Endothelial cell of umbilical vein (primary cell): ENCODE data around the gene RDX. TPM values are rescaled to one million over a fixed set of nuclear protein-coding genes. Genes with fewer than 3 reads are reported as not detected.

Experiments
- BruUV-seq: library from RNA; stranded (reverse); fragments of 400-500 nt; replicated peaks from 2 replicates; lab custom pipeline; 2021; lab: Mats Ljungman, UMichigan
- CTCF ChIA-PET: fragments of 300-600, 350-600 bp; sonication (Branson Sonifier 250); formaldehyde crosslinking; loops from one replicate; lab custom pipeline; 2021; ENCODE audit warnings: antibody characterized with exemption, inconsistent platforms; lab: Charles Lee
- POLR2A ChIA-PET: fragments of 300-600, 350-600 bp; sonication (Branson Sonifier 250); formaldehyde crosslinking; loops from one replicate; lab custom pipeline; 2021; ENCODE audit warnings: antibody characterized with exemption, inconsistent platforms; lab: Charles Lee
- DNase-seq: peaks from one replicate; pipeline ENCODE4 v3.0.0-alpha.2; 2011; ENCODE audit warnings: low read depth, low spot score
- FAIRE-seq: peaks from 2 replicates; lab custom pipeline; 2011; peaks lifted over from hg19 to GRCh38; lab: Jason Lieb, UNC
- H2AFZ ChIP-seq: 2 replicates; pipeline ENCODE4 v1.6.0; 2012; ENCODE audit warnings: low read depth, low read length, control low read depth, inconsistent platforms
- H3K27ac ChIP-seq: 2 replicates; pipeline ENCODE4 v1.5.1; 2011; ENCODE audit warnings: low read depth, mild to moderate bottlenecking, control low read depth, low read length, moderate library complexity; ENCODE audit not compliant: insufficient read depth
- H3K27me3 ChIP-seq, 2 experiments: 2 replicates each; pipeline versions ENCODE4 v1.6.0 to v1.6.1; 2011; ENCODE audit warnings: low read length in 2 of 2, mixed read lengths in 1 of 2; ENCODE audit not compliant: control insufficient read depth in 2 of 2, insufficient read depth in 2 of 2
- H3K36me3 ChIP-seq, 2 experiments: 2 replicates in 1 of 2; 3 replicates in 1 of 2; pipeline ENCODE4 v1.5.1; 2011; ENCODE audit warnings: low read length in 2 of 2, mild to moderate bottlenecking in 1 of 2, moderate library complexity in 1 of 2; ENCODE audit not compliant: control insufficient read depth in 2 of 2, insufficient read depth in 2 of 2; ENCODE audit errors: extremely low read depth in 1 of 2
- H3K4me1 ChIP-seq: 3 replicates; pipeline ENCODE4 v1.5.1; 2011; ENCODE audit warnings: mild to moderate bottlenecking, low read length; ENCODE audit not compliant: control insufficient read depth, insufficient read depth; ENCODE audit errors: extremely low read depth
- H3K4me2 ChIP-seq: 2 replicates; pipeline ENCODE4 v1.6.1; 2011; ENCODE audit warnings: low read length, control low read depth, mixed read lengths; ENCODE audit not compliant: insufficient read depth
- H3K4me3 ChIP-seq, 3 experiments: fragments of 200-600 bp in 1 of 3; sonication (generic), shearing (Covaris generic) in 1 of 3; replicated peaks in 1 of 3; 2 replicates each; pipeline ENCODE4 v1.5.1; 2011 to 2016; ENCODE audit warnings: control low read depth in 3 of 3, low read length in 3 of 3, mild to moderate bottlenecking in 2 of 3, inconsistent platforms in 1 of 3, low read depth in 1 of 3, moderate library complexity in 1 of 3; ENCODE audit not compliant: insufficient read depth in 1 of 3
- H3K79me2 ChIP-seq: 2 replicates; pipeline ENCODE4 v1.6.0; 2012; ENCODE audit warnings: low read length, inconsistent platforms; ENCODE audit not compliant: control insufficient read depth, insufficient read depth
- H3K9ac ChIP-seq: replicated peaks from 2 replicates; pipeline ENCODE3; 2011; ENCODE audit warnings: low read length, control low read depth; ENCODE audit not compliant: insufficient read depth; ENCODE audit errors: extremely low read depth
- H3K9me1 ChIP-seq: replicated peaks from 3 replicates; pipeline ENCODE4 v1.6.0; 2011; ENCODE audit warnings: mild to moderate bottlenecking, low read length; ENCODE audit not compliant: control insufficient read depth, insufficient read depth; ENCODE audit errors: extremely low read depth
- H3K9me3 ChIP-seq: replicated peaks from 2 replicates; pipeline ENCODE4 v1.5.1; 2012; ENCODE audit warnings: low read length, inconsistent platforms; ENCODE audit not compliant: control insufficient read depth, insufficient read depth
- H4K20me1 ChIP-seq: replicated peaks from 2 replicates; pipeline ENCODE3; 2011; ENCODE audit warnings: mild to moderate bottlenecking, low read length; ENCODE audit not compliant: control insufficient read depth, insufficient read depth; ENCODE audit errors: extremely low read depth
- FOS ChIP-seq: IDR thresholded peaks from 2 replicates; pipeline ENCODE4 v1.6.1; 2011; ENCODE audit warnings: mild to moderate bottlenecking, low read length, moderate library complexity, borderline replicate concordance; ENCODE audit not compliant: insufficient read depth
- GATA2 ChIP-seq: IDR thresholded peaks from 2 replicates; pipeline ENCODE4 v1.7.0; 2011; ENCODE audit warnings: low read depth, mild to moderate bottlenecking, moderate library complexity, mixed read lengths, low read length; ENCODE audit not compliant: insufficient read length, insufficient read depth
- POLR2AphosphoS5 ChIP-seq: IDR thresholded peaks from 2 replicates; pipeline ENCODE4 v1.6.1; 2012; ENCODE audit warnings: low read depth, mild to moderate bottlenecking, control low read depth, low read length, moderate library complexity; ENCODE audit not compliant: insufficient read depth
- dilution Hi-C: fragments of 300-500 bp; cut with MboI; formaldehyde crosslinking; loops from one replicate; pipeline ENCODE4 v1.15.0; 2019; ENCODE audit warnings: low sequenced_read_pairs; ENCODE audit not compliant: extremely low pct_ligation_motif_present
- intact Hi-C: fragments of 100-400 bp; cut with micrococcal nuclease; formaldehyde crosslinking; loops from one replicate; pipeline ENCODE4 v1.10.0; 2022
- polyA plus RNA-seq, 4 experiments: library from polyadenylated mRNA; depleted of rRNA in 3 of 4; stranded (reverse) in 3 of 4; unstranded in 1 of 4; fragments of >200 nt; gene quantifications; 2 replicates each; pipeline versions ENCODE4 v1.2.1 to v1.2.3, GENCODE V29; 2011 to 2012; ENCODE audit warnings: missing spikeins in 1 of 4
- total RNA-seq: library from RNA; stranded (reverse); gene quantifications from 2 replicates; pipeline ENCODE4 v1.2.3, GENCODE V29; 2021
- TF ChIP-seq, protein P1 (sequence below): IDR thresholded peaks from 2 replicates; pipeline ENCODE4 v1.6.1; 2011; ENCODE audit not compliant: insufficient read depth, insufficient read length
- TF ChIP-seq, protein P2 (sequence below), 2 donors: IDR thresholded peaks; 1 replicate in 1 of 2; 2 replicates in 1 of 2; pipeline ENCODE4 v1.5.1; 2011; ENCODE audit warnings: low read length in 2 of 2, mild to moderate bottlenecking in 2 of 2, moderate library complexity in 2 of 2, control low read depth in 1 of 2, inconsistent platforms in 1 of 2, low read depth in 1 of 2; ENCODE audit not compliant: insufficient read depth in 1 of 2; ENCODE audit errors: extremely low read depth in 1 of 2

Gene RDX
- total and polyA plus RNA-seq, 2 donors (not counting 3 experiments of a cell fraction or from before 2014, with no cell fraction given) = 47.9 to 280 TPM

DNA sequence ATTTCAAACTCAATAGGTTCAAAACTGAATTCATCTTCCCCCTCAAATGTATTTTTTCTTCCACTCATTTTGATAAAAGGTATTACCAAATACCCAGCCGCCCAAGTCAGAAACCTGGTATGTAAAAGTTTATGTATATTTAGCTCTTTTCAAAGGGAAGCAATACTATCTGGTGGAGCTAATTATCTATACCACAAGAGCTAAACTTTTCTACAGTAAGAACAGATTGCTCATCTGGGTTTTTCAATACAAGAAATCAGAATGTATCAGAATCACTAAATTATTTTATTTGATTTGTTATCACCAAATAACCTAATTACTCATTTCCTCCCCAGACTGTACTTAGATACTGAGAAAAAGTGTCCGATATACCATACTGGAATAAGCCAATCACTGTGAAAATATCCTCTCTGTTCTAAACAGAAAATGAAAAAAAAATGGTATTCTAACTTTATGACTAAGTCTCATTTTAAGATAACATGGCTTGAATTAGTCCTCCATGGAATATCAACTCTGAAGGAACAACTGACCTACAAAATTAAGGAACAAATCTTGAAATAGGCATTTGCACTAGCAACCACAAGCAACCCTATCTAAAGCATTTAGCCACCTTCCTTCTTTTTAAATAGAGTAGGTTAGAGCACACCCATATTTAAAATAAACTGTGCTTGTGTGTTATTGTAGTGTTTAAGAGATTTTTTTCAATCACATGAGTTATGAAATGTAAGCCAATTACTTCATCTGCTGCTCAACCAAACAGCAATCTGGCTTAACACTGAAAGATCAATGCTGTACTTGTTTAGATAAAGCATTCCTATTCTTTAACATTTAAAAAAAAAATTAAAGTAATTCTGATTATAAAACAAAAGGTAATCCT, 35.0 kb downstream of the RDX start:
- peak; percentile 57 for DNase-seq
- no peak for TF ChIP-seq FOS
- TF ChIP-seq GATA2 = peak; percentile 24
- TF ChIP-seq, protein P1, sequence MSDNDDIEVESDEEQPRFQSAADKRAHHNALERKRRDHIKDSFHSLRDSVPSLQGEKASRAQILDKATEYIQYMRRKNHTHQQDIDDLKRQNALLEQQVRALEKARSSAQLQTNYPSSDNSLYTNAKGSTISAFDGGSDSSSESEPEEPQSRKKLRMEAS = no peak
- TF ChIP-seq, protein P2, sequence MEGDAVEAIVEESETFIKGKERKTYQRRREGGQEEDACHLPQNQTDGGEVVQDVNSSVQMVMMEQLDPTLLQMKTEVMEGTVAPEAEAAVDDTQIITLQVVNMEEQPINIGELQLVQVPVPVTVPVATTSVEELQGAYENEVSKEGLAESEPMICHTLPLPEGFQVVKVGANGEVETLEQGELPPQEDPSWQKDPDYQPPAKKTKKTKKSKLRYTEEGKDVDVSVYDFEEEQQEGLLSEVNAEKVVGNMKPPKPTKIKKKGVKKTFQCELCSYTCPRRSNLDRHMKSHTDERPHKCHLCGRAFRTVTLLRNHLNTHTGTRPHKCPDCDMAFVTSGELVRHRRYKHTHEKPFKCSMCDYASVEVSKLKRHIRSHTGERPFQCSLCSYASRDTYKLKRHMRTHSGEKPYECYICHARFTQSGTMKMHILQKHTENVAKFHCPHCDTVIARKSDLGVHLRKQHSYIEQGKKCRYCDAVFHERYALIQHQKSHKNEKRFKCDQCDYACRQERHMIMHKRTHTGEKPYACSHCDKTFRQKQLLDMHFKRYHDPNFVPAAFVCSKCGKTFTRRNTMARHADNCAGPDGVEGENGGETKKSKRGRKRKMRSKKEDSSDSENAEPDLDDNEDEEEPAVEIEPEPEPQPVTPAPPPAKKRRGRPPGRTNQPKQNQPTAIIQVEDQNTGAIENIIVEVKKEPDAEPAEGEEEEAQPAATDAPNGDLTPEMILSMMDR (IDR thresholded peaks at IDR 0.05; ENCODE audit: extremely low read depth in 1 of 2, insufficient read depth in 1 of 2, low read depth in 1 of 2, low read length in 2 of 2) = no peak
- no peak for TF ChIP-seq POLR2AphosphoS5
- dilution Hi-C loops = no loop called here
- peaks cover 4 to 25% of the 10 kb centered on the region in 2 experiments for H3K36me3 ChIP-seq
- ChIA-PET POLR2A (no interaction called here), CTCF (interaction anchor here (1.0 kb wide), 2 partner anchors 19 to 106 kb away, joined by 3 read pairs; no protein-coding TSS in a partner anchor)
- no peaks in the 10 kb centered on the region for H3K27me3 ChIP-seq
- H2AFZ ChIP-seq = no peak overlapping the region
- no peak for FAIRE-seq
- H4K20me1 ChIP-seq = no peaks in the 10 kb centered on the region
- peaks cover 10% of the 10 kb centered on the region for H3K4me1 ChIP-seq
- peaks cover 27% of the 10 kb centered on the region for H3K79me2 ChIP-seq
- H3K4me3 ChIP-seq = no peak overlapping the region
- intact Hi-C loops = no loop called here
- H3K9ac ChIP-seq = no peak overlapping the region
- BruUV-seq = no TSS peak
- H3K9me1 ChIP-seq = no peaks in the 10 kb centered on the region
- H3K27ac ChIP-seq = no peak overlapping the region
- H3K4me2 ChIP-seq = peak overlapping the region; percentile 16
- no peaks in the 10 kb centered on the region for H3K9me3 ChIP-seq
